Mucosa of descending colon (tissue), 3 donors: ENCODE data around the gene TMEM80. TPM values are rescaled to one million over a fixed set of nuclear protein-coding genes. Genes with fewer than 3 reads are reported as not detected.

Experiments used
- ATAC-seq: fragments of 200-7000 bp; cut with Tn5 transposase; one replicate; pipeline ENCODE4 v1.9.1; 2020; ENCODE audit warnings: mild to moderate bottlenecking, moderate library complexity
- DNase-seq, 3 donors: peaks; one replicate each; pipeline ENCODE4 v3.0.0-alpha.2; 2020
- H3K36me3 ChIP-seq: fragments of 200-600 bp; one replicate; pipeline ENCODE4 v1.8.0; 2021; ENCODE audit warnings: low read depth, mild to moderate bottlenecking
- H3K4me1 ChIP-seq: fragments of 200-600 bp; one replicate; pipeline ENCODE4 v1.8.0; 2021; ENCODE audit warnings: low read depth, mild to moderate bottlenecking
- H3K4me3 ChIP-seq: fragments of 200-600 bp; one replicate; pipeline ENCODE4 v1.8.0; 2021; ENCODE audit warnings: mild to moderate bottlenecking
- H3K9me3 ChIP-seq: fragments of 200-600 bp; one replicate; pipeline ENCODE4 v1.8.0; 2021; ENCODE audit warnings: mild to moderate bottlenecking
- intact Hi-C, 2 donors: fragments of 100-400 bp; cut with DNase I in 1 of 2; cut with micrococcal nuclease in 1 of 2; formaldehyde crosslinking; loops; one replicate each; pipeline versions ENCODE4 v1.11.0 to v1.11.1; 2022; cut with DNase I, micrococcal nuclease
- total RNA-seq, 3 donors: library from RNA; stranded (reverse); fragmentation: NEBNext Ultra II Directional in 2 of 3; extraction: Animal tissue kit (Norgen Biotek cat#: 25700) in 2 of 3; gene quantifications; one replicate each; pipeline versions ENCODE4 v1.2.1 to v1.2.4, GENCODE V29; 2021 to 2023
- TF ChIP-seq, protein P1 (sequence below): fragments of 200-600 bp; IDR thresholded peaks from one replicate; pipeline ENCODE4 v1.8.0; 2022; ENCODE audit warnings: antibody characterized with exemption, mild to moderate bottlenecking
- donor health status: DM: no; HTN: no; CAD: no; lungs with moderate emphysema.
- donor health status: DM: no; HTN: no; CAD: no.
- donor health status: DM: no; HTN: yes; CAD: no.

TMEM80 gene
- total RNA-seq, 3 donors from 2014 or later, result 31.6 to 43.1 (median 38.0) TPM

- peaks cover 53% of the 10 kb centered on the region for H3K4me1 ChIP-seq
- intact Hi-C loops, result no loop called here
- ATAC-seq (no peak), DNase-seq (peak in 2 of 3 donors; percentile 13 to 45)
- no peak overlapping the region for H3K4me3 ChIP-seq
- TF ChIP-seq, protein P1, sequence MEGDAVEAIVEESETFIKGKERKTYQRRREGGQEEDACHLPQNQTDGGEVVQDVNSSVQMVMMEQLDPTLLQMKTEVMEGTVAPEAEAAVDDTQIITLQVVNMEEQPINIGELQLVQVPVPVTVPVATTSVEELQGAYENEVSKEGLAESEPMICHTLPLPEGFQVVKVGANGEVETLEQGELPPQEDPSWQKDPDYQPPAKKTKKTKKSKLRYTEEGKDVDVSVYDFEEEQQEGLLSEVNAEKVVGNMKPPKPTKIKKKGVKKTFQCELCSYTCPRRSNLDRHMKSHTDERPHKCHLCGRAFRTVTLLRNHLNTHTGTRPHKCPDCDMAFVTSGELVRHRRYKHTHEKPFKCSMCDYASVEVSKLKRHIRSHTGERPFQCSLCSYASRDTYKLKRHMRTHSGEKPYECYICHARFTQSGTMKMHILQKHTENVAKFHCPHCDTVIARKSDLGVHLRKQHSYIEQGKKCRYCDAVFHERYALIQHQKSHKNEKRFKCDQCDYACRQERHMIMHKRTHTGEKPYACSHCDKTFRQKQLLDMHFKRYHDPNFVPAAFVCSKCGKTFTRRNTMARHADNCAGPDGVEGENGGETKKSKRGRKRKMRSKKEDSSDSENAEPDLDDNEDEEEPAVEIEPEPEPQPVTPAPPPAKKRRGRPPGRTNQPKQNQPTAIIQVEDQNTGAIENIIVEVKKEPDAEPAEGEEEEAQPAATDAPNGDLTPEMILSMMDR, result no peak
- H3K9me3 ChIP-seq, result no peaks in the 10 kb centered on the region
- no peaks in the 10 kb centered on the region for H3K36me3 ChIP-seq
Measured at GRCh38 chr11:709109-709997, 13.7 kb downstream of the TMEM80 start.

DNA sequence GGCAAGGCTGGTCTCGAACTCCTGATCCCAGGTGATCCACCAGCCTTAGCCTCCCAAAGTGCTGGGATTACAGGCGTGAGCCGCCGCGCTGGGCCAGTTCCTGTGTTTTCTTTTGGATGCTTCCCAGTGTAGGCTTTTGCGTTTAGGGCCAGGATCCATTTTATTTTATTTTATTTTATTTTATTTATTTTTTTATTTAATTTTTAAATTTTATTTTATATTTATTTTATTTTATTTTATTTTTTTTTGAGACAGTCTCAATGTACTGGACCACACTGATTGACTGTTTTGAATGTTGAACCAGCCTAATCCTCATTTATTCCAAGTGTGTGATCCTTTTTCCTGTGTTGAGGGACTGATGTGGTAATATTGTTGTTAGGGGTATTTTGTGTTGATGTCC is 18.8 kb downstream of the TMEM80 start:
- Histone ChIP-seq H3K4me1 (peaks cover 25% of the 10 kb centered on the region), H3K4me3 (no peak overlapping the region), H3K36me3 (no peaks in the 10 kb centered on the region), H3K9me3 (no peaks in the 10 kb centered on the region)
- DNase-seq (no peak), ATAC-seq (no peak)
- intact Hi-C loops, result no loop called here
- TF ChIP-seq, protein P1, result no peak

DNA sequence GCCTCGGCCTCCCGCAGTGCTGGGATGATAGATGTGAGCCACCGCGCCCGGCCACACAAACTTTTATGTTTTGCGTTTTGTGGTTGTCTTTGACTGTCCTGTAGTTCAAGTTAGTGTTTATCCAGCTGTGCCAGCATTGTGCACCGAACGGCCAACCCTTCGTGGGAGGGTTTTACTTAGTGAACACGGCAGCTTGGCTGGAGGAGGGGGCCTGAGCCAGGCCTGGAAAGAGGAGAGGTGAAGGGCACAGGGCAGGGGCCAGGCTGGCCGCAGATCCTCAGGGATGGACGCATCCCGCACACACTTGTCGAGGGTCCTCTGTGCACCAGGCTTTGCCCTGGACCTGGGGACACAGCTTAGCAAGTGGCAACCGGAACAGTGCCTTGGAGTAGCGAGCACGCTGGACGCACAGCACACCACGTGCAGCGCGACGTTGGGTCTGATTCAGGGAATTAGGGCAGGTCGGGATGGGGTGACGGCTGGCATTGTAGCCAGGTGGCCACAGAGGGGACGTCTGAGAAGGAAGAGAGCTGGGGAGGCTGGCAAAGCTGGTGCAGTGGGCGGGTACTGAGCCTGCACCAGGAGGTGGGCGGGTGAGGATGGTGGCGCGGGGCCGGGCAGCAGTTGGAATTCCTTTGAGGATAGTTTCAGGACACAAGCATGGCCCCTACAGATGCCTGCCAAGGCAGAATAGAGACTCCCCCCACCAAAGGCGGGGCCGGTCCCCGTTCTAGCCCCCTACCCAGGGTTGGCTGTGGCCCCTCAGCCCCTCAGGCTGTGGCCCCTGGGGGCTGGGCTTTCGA is 23.8 kb downstream of the TMEM80 start:
- H3K4me1 ChIP-seq, result peaks cover 14% of the 10 kb centered on the region
- ATAC-seq (no peak), DNase-seq (peak; percentile 24 to 56 (median 34))
- no peaks in the 10 kb centered on the region for H3K9me3 ChIP-seq
- intact Hi-C loops, result loop anchor here (10.0 kb wide), 2 partner anchors 55 to 165 kb away; no protein-coding TSS in a partner anchor
- TF ChIP-seq, protein P1, result no peak
- no peak overlapping the region for H3K4me3 ChIP-seq
- H3K36me3 ChIP-seq, result no peaks in the 10 kb centered on the region

- H3K4me3 ChIP-seq, result no peak overlapping the region
- no peak for ATAC-seq
- intact Hi-C loops, result loop anchor here (10.0 kb wide), 2 partner anchors 55 to 165 kb away; no protein-coding TSS in a partner anchor
- no peak for DNase-seq
- TF ChIP-seq, protein P1, result no peak
- no peaks in the 10 kb centered on the region for H3K36me3 ChIP-seq
- H3K4me1 ChIP-seq, result peaks cover 14% of the 10 kb centered on the region
- no peaks in the 10 kb centered on the region for H3K9me3 ChIP-seq
Measured at GRCh38 chr11:720017-720641, 24.5 kb downstream of the TMEM80 start.

DNA sequence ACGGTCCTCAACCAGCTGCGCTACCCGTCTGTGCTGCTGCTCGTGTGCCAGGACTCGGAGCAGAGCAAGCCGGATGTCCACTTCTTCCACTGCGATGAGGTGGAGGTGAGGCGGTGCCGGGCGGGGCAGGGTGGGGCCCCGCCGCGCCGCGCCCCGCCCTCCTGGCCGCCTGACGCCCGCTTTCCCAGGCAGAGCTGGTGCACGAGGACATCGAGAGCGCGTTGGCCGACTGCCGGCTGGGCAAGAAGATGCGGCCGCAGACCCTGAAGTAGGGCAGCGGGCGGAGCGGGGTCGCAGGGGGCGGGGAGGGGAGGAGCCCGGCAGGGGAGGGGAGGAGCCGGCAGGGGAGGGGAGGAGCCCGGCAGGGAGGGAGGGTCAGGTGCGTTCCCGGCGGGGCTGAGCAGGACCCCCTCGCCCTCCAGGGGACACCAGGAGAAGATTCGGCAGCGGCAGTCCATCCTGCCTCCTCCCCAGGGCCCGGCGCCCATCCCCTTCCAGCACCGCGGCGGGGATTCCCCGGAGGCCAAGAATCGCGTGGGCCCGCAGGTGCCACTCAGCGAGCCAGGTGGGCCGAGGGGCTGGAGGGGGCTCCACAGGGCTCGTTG is 25.1 kb downstream of the TMEM80 start:
- intact Hi-C loops, result loop anchor here (10.0 kb wide), 2 partner anchors 56 to 166 kb away; no protein-coding TSS in a partner anchor
- H3K4me1 ChIP-seq, result peaks cover 20% of the 10 kb centered on the region
- TF ChIP-seq, protein P1, result no peak
- DNase-seq, result peak; percentile 84 to 87 (median 86)
- no peaks in the 10 kb centered on the region for H3K9me3 ChIP-seq
- no peak overlapping the region for H3K4me3 ChIP-seq
- H3K36me3 ChIP-seq, result no peaks in the 10 kb centered on the region
- ATAC-seq, result peak; percentile 91
